Ramos (cell line): Measurements from ENCODE around the gene APOL2.
"Not testable (repeated sequence)": the region's sequence is repeated elsewhere in the genome, so short reads cannot be mapped to it uniquely, and the experiment has no call there.

Experiments
- in situ Hi-C: fragments of 300-500 bp; cut with MboI; formaldehyde crosslinking; loops from one replicate; pipeline ENCODE4 v1.14.3; 2022; ENCODE audit warnings: low sequenced_read_pairs; ENCODE audit not compliant: unreplicated experiment

Gene APOL2

DNA sequence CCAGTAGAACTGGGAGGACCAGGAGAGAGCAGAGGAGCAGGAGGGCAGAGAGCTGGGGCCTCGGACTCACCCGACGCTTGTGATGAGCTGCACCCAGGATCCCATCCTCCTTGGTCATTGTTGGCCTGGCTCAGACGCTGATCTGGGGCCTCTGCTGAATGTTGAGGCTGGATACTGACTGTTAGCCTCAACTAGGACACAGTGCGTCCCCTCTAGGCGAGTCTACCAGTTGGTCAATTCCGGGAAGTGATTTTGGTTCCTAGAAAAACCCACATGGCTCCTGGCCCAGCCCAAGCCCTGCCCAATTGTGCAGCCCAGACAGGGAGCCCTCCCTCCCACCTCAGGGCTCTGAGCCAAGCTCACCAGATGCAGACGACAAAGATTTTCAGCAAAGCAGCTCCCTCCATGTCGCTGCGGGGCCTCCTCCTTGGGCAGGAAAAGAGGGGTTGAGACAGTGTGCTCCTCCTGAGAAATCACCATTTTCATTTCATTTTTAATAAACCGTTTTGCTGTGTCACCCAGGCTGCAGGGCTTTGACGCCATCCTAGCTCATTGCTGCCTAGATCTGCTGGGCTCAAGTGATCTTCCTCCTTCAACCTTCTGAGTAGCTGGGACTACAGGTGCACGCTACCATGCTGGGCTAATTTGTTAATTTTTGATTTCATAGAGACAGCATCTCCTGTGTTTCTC, 37.6 kb downstream of the APOL2 start, which contains the start of gene APOL4:
Gene APOL4, minus strand, starts transcription at position 180 of the 690 bp plus-strand sequence. Its CDS starts 75 bp downstream, at position 105.
- in situ Hi-C loops, result no loop called here

DNA sequence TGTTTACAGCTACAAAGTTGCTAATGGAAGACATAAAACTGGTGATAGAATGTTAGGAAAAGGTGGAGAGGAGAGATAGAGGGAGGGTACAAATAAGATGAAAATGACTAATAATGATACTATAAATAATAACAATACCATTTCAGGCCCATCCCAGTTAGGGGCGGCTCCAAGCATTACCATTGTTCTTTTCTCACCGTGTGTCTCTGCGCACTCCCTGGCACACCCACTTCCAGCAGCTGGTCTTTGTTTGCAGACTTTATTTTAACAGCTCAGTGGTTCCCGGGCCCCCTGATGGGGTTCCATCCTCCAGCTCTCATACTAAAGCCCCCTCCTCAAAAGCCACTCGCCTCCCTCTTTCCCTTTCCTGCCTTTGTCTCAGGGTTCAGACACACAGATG, 38.3 kb downstream of the APOL2 start:
- in situ Hi-C loops, result not testable (repeated sequence)

DNA sequence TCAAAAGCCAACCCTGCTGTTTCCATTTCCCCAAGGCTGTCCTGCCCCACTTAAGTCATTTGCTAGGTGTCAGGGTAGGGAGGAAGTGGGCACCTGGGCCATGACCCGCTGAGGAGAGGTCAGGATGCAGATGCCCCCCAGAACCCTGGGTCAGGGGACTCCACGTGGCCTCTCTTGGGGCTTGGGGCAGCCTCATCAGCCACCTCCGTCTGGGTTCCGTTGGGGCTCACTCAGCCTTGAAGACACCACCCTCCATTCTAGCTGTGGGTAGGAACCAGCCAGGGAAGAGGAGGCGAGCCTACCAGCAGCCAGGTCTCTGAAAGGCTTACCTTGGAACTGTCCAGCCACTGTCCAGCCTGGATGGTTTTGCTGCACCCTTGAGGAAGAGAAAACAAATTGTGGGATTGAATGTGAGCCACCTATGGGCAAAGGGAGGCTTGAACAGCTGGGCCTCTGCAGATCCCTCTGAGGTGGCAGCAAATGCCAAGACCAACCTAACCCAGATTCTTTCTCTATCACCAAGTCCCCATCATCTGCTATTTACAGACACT, 40.3 kb downstream of the APOL2 start:
- in situ Hi-C loops, result no loop called here

DNA sequence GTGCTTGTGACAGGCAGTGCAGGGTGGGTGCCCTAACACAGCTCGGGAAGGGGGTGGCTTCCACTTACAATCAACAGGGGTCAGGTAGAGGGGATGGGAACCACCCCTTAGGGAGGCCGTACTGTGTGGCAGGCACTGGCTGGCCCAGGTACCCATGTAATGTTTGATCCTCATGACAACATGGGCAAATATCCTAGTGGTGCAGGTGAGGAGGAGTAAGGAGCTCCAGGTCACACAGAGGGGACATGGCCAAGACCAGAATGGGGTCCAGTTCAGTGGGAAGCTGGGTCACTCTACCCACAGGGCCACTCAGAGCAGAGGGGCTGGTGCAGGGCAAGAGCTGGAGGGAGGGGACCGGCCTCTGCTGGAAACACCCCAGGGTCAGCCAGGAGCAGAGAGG, 40.8 kb downstream of the APOL2 start:
- in situ Hi-C loops, result no loop called here

DNA sequence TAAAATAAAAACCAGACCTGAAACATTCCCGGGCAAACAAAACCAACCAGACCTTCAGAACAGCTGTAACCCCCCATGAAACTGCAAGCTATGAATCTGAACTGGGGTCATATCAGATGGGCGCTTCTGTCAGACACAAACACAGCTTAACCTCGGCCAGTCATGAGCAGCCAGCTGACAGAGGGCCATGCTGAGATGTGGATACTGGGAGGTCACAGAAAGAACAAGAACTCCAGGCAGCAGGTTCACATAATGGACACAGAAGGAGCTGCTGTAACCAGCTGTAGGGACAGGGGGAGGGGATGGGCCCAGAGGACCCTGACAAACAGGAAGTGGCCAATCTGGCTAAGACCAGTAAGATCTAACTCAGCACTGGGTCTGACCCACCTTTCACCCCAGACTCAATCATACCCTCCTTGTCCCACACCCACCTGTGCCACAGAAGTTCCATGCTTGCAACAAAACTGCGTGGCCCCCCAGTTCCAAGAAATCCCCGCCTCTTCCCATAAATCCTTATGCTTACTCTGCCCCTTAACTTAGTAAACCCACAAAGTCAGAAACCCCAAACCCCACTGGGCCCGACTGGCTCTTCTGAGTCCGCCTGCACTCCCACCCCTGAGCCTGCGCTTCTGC, 41.7 kb downstream of the APOL2 start:
- in situ Hi-C loops, result no loop called here

DNA sequence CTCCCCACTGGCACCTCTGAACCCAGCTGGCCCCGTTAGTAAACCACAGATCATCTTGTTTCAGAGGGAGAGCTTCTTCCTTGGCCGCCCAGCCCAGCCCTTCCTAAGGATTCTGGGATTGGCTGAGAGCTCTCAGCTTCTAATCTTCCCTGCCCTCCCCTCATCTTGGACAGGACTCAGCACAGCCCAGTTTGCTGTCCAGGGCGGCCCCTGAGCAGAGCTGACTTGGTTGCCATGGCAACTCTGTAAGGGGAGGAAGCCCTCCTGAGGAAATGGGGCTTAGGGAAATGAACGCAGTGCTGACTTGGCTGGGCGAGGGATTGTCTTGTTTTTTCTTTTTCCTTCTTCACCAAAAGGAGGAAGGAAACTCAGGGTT, 42.3 kb downstream of the APOL2 start:
- in situ Hi-C loops, result no loop called here

DNA sequence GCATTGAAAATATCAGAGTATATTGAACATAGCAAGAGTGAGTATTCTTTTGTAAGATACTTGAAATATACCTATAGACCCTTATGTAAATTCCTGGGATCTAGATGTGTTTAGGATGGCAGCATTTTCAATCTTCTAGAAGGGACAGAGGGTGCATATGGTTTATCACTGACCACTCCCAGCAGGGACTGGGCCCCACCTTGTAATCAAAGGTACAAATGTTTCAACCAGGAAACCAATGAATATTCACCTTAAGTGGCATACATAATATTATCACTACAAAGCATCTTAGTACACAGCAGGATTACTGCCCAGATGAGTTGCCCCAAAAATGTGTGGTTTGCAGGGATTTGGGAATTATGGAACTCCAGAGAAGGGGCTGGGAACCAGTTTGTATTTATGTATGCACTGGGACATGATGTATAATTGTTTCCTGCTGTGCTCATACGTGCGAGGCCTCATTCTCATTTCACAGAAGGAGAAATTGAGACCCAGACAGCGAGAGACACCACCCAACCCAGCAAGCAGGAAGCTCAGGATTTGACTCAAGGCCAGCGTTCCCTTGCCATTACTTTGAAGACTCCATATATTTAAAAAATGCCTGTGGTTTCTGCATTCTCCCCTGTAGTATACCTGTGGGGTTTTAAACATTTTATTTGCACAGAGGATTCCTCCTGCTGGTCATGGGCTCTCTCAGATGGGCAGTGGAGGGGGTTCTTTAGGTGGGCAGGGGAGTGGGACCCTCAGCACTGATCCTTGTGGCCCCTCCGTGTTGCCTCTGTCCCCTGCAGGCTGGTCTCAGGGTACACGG, 42.9 kb downstream of the APOL2 start:
- in situ Hi-C loops, result no loop called here

DNA sequence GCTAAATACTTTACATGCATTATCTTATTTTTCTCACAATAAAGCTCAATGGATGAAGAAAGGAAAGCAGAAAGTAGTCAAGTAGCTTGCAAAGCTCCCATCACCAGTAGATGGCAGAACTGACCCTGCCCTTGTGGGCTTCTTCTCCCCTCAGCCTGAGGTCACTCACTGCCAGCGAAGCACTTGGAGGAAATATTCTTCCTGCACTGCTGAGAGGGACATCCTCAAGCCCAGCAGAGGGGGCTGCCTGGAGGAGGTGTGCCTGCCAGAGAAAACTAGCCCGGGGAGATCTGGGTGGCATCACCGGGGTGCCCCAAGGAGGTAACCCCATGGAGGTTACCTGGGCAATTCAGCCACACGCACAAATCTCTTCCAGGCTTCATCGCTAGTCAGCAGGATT, 44.4 kb downstream of the APOL2 start:
- in situ Hi-C loops, result no loop called here

DNA sequence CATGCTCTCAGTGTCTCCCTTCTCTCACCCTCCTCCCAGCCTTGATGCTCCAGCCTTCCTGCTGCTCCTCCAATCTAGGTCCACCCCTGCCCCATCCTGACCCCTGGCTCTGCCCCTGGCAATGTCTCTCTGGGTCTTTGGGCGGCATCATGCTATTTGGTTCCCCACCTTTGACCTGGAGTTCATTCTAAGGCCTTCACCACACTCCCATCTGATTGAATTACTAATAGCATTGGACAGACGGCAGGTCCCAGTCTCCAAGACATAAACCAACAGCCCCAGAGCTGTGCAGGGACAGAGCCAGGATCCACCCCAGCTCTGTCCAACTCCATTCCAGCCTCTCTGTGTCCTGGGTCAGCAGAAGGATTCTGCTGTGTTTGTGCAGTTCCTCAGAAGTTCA, 44.9 kb downstream of the APOL2 start:
- in situ Hi-C loops, result no loop called here

DNA sequence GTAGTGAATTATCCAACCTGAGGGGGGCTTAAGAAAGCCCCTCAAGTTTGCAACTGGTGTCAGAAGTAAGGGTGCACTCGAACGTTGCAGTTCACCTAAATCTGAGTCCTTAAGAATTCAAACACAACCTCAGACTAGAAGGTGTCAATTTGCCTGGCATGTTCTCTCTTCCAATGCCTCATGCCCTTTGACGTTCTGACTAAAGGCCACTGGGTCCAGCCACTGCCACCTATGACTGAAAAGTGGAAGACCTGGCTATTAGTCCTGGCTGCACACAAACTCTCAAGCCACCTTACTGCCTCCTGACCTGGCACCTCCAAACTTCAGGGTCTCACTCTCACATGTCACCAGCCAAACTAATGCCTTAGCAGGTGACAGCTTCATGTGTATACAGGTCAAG, 45.8 kb downstream of the APOL2 start:
- in situ Hi-C loops, result no loop called here

DNA sequence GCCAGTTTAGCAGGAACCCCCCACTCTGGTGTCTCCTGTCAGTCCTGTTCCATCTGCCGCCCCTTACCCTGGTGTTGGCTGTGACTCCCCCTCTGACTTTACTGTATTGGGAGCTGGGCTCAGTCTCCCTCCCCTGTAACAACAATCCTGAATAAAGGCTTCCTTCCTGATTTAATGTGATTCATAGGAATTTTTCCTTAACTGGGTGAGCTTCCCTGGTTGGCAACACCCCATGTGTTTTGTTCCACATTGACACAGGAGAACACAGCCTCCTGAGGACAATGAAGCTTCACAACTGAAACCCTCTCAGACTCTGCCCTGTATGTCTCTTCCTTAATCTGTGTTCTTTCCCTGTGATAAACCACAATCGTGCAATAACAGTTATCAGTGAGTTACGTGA, 46.2 kb downstream of the APOL2 start:
- in situ Hi-C loops, result no loop called here

DNA sequence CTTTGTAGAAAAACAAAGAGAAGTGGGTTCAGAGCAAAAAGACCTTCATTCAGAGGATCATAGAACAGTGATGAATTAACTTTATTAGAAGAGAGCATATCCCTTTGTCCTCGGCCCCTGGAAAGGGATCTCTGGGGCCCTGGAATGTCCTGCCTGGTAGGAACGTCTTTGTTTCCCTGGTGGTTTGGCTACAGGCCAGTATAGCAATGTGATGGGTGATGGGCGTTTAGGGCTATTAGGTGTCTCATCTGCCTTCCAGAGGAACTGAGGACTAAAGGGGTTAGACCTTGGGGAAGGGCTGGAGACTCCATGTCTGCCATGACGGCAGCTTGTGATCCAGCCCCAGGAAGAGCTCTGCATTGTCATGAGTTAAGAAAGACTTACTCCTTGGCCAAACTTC, 46.8 kb downstream of the APOL2 start:
- in situ Hi-C loops, result no loop called here

DNA sequence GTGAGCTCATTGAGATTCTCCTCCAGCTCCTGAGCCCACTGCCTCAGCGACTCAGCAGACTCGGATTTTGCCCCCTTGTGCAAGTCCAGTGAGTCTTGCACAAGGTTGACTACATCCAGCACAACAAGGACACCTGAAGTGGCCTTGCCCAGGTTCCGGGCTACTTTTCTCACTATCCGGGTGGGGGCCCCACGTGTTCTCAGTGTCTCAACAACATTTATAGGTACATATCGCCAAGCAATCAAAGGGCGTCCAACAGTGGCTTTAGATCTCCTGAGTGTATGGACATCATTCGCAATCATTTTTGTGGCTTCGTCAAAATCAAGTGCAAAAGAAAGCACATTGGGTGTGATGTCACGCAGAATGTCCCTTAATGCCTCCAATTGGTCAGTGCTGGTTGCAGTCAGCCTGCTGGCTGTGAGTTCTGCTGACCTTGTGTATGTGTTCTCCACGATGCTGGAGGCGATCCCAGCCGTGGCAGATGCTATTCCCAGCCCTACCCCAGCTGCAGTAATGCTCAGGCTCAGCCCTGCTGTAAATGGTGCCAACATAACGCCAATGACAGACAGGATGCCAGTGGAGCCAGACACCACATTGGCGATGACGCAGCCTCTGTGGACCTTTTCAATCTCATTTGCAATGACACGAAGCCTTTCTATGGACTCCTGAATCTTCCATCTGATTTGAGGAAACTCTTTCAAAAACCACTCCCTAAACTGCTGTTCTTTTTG, 48.1 kb downstream of the APOL2 start:
- in situ Hi-C loops, result no loop called here

DNA sequence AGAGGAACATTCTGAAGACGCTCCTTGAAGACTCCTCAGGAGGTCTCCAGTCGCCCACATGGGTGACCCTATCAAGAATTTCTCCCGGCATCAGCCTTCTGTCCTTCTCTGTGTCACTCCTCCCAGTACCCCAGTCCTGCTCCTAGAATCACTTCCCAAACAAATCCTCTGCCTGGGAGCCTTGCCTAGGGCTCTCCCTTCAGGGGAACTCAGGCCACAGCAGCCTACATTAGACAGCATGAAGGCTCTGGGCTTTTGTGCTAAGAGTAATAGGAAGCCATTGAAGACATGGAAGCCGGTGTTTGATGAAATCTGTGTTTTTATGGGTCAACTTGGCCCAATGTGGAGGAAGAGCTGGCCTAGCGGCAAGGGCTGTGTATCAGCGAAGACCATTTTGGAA, 51.5 kb downstream of the APOL2 start:
- in situ Hi-C loops, result not testable (repeated sequence)

DNA sequence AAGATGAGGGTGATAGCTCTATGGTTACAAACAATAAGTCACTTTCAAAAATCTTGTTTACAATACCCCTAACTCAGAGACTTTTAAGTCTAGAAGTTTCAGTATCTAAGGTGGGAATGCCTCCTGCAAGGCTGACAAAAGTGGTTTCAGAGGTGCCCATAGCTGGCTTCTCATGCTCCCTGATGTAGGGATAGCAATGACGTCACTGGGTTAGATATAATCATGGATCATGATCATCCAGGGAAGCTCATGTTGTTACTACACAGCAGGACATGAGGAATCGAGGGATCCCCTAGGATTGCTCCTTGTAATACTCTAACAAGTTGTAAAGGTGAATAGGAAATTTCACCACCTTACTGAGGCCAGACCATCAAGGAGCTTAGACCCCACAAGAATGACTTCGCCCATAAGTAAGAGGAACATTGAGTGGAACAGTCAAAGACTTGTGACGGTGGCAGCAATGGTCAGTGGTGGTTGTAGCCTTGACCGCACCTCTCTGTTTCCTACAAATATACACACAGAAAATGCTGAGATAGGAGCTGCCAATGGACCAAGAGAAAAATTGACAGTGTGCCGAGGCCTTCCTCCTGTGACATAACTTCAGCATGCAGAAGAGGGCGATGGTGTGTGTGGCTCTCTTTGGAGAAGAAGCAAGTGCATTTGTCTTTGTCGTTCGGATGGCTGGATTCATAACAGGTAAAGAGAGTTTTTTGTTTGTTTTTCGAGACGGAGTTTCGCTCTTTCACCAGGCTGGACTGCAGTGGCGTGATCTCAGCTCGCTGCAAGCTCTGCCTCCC, 53.3 kb downstream of the APOL2 start:
- in situ Hi-C loops, result no loop called here

DNA sequence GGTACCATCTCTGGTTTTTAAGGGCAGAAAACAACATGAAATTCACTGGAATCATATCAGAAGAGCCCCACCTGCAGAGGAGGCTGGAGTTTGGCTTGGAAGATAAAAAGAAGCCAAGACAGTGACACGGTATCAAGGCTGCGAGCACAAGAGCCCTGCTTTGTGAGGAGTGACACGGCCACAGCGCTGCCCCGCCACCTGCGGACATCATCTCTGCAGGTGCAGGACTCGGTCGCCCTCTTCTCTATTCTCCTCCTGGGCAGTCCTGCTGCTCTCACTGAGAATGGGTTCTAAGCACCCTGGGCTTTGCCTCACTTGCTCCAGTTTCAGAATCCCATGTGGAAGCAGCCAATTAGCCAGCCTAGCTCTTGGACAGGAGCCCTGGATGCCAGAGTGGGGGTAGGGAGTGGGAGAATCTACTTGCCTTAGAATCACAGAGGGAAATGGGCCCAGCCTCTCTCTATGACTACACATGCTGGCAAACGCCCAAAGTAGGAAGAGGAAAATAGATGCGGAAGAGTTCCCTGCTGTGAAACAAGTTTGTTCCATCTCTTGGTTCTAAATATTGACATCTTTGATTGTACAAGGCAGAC, 54.8 kb downstream of the APOL2 start:
- in situ Hi-C loops, result loop anchor here (5.0 kb wide), 1 partner anchor 42 kb away; no protein-coding TSS in a partner anchor

DNA sequence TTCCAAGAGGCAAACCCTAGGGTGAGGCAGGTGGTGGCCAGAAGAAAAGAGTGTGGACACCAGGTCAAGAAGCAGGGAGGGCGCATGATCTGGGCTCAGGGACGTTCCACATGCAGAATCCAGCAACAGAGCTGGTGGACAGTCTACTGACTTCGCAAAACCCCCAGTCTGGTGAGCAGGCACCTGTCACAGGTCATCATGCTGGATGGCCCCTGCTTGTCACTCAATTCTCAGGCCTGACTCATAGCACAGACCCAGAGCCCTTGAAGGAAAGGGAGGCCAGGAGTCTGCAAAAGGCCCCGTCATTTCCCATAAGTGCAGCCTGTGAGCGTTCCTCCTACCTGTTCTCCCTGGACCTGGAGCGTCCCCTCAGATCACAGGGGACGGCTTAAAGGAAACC, 55.9 kb downstream of the APOL2 start:
- in situ Hi-C loops, result loop anchor here (5.0 kb wide), 1 partner anchor 41 kb away; no protein-coding TSS in a partner anchor

DNA sequence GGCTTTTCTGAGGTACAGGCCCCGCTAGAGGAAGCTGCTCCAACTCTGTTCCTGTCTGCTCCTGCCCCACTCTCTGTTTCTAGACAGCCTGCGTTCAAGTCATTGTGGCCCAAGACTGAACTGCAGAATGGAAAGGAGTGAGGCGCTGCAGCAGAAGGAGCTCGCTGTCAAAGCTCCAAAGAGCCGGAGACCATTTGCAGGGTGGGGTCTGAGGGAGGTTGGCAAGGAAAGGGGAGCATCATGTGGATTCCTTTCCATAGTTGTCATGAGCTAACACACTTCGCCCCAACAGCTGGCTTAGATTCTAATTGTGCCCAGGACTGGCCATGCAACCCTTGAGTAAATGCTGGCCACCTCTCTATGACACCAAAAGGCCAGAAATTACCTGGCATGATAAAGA, 56.5 kb downstream of the APOL2 start:
- in situ Hi-C loops, result loop anchor here (5.0 kb wide), 1 partner anchor 41 kb away; no protein-coding TSS in a partner anchor

DNA sequence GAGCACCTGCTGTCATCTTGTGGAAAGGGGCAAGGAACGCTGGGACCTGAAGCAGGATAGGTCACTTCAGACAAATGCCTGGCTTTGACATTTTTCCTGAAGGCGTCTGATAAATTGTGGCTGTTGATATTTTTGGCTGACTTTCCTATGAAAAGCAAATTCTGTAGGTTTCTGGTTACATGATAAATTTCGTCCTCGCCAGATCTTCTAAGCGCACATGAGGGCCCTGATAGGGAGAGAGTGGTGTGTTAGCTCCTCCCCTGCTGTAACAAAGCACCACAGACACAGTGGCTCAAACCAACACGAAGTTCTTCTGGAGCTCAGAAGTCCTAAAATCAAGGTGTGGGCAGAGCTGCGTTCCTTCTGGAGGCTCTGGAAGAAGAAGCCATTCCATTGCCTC, 57.3 kb downstream of the APOL2 start:
- in situ Hi-C loops, result loop anchor here (5.0 kb wide), 1 partner anchor 40 kb away; no protein-coding TSS in a partner anchor
